GM12878 (cell line): ENCODE measurements around the gene FAM118A. TPM values are rescaled to one million over a fixed set of nuclear protein-coding genes. Genes with fewer than 3 reads are reported as not detected.

Source experiments
- ATAC-seq: fragments of 200-7000 bp; cut with Tn5 transposase; 3 replicates; pipeline ENCODE4 v1.9.1; 2020; ENCODE audit warnings: mild to moderate bottlenecking, moderate library complexity
- BruUV-seq: library from RNA; stranded (reverse); fragments of 400-500 nt; replicated peaks from 2 replicates; lab custom pipeline; 2021; lab: Mats Ljungman, UMichigan
- CTCF ChIA-PET: fragments of 300-600 bp; sonication (Branson Sonifier 250); formaldehyde crosslinking; extraction: SDS; loops from one replicate; lab custom pipeline; 2021; ENCODE audit warnings: inconsistent platforms; lab: Yijun Ruan, JAX
- POLR2A ChIA-PET: fragments of 350-600 bp; formaldehyde crosslinking; extraction: SDS; loops from one replicate; lab custom pipeline; 2021; ENCODE audit warnings: inconsistent platforms; lab: Charles Lee
- RAD21 ChIA-PET: fragments of 300-600 bp; sonication (Branson Sonifier 250); formaldehyde crosslinking; loops from one replicate; lab custom pipeline; 2023; ENCODE audit warnings: antibody characterized with exemption; ENCODE audit not compliant: unreplicated experiment; lab: Charles Lee
- SMC1A ChIA-PET: fragments of 300-600 bp; sonication (Branson Sonifier 250); formaldehyde crosslinking; loops from one replicate; lab custom pipeline; 2023; ENCODE audit not compliant: unreplicated experiment, uncharacterized antibody; lab: Charles Lee
- DNase-seq: peaks from one replicate; pipeline ENCODE4 v3.0.0-alpha.2; 2011; ENCODE audit warnings: low read depth, low spot score
- FAIRE-seq: peaks from 3 replicates; lab custom pipeline; 2011; peaks lifted over from hg19 to GRCh38; lab: Jason Lieb, UNC
- H2AFZ ChIP-seq: 2 replicates; pipeline ENCODE4 v1.6.0; 2011; ENCODE audit warnings: low read depth, low read length, control low read depth; ENCODE audit not compliant: control insufficient read depth
- H3K27ac ChIP-seq: 2 replicates; pipeline ENCODE4 v1.5.1; 2011; ENCODE audit warnings: control low read depth; ENCODE audit not compliant: control insufficient read depth, insufficient read depth
- H3K27me3 ChIP-seq, 2 experiments: replicated peaks in 1 of 2; 2 replicates each; pipeline versions ENCODE4 v1.6.0 to v1.6.1; 2011; ENCODE audit warnings: low read length in 1 of 2; ENCODE audit not compliant: control insufficient read depth in 2 of 2, insufficient read depth in 2 of 2
- H3K36me3 ChIP-seq, 2 experiments: 2 replicates each; pipeline ENCODE4 v1.5.1; 2011; ENCODE audit warnings: low read length in 1 of 2; ENCODE audit not compliant: control insufficient read depth in 2 of 2, insufficient read depth in 2 of 2
- H3K4me1 ChIP-seq: 2 replicates; pipeline ENCODE4 v1.6.1; 2011; ENCODE audit warnings: mild to moderate bottlenecking, low read length, moderate library complexity, mixed read lengths; ENCODE audit not compliant: control insufficient read depth, insufficient read depth
- H3K4me2 ChIP-seq: 2 replicates; pipeline ENCODE4 v1.6.0; 2011; ENCODE audit warnings: control low read depth; ENCODE audit not compliant: control insufficient read depth, insufficient read depth
- H3K4me3 ChIP-seq: fragments of 200-600 bp; sonication (generic); 2 replicates; pipeline ENCODE4 v1.5.1; 2016
- H3K79me2 ChIP-seq: 2 replicates; pipeline ENCODE4 v1.6.0; 2011; ENCODE audit warnings: low read length; ENCODE audit not compliant: control insufficient read depth, insufficient read depth
- H3K9ac ChIP-seq: 2 replicates; pipeline ENCODE4 v1.8.0; 2011; ENCODE audit warnings: low read length, control low read depth, mixed read lengths; ENCODE audit not compliant: control insufficient read depth, insufficient read depth
- H3K9me3 ChIP-seq: replicated peaks from 3 replicates; pipeline ENCODE4 v1.5.1; 2011; ENCODE audit warnings: mild to moderate bottlenecking, low read length; ENCODE audit not compliant: control insufficient read depth, insufficient read depth
- H4K20me1 ChIP-seq: 2 replicates; pipeline ENCODE4 v1.6.0; 2011; ENCODE audit not compliant: control insufficient read depth, insufficient read depth
- EP300 ChIP-seq, 2 experiments: fragments of 150-350 bp in 1 of 2; IDR thresholded peaks; 2 replicates each; pipeline ENCODE4 v1.6.1; 2011 to 2012; ENCODE audit warnings: low read depth in 2 of 2, low read length in 2 of 2, borderline replicate concordance in 1 of 2, improper control_type of control experiment in 1 of 2, inconsistent platforms in 1 of 2; ENCODE audit not compliant: control insufficient read depth in 1 of 2
- FOS ChIP-seq: IDR thresholded peaks from 3 replicates; pipeline ENCODE4 v1.6.1; 2011; ENCODE audit warnings: borderline replicate concordance; ENCODE audit not compliant: insufficient read length; ENCODE audit errors: extremely low read depth
- FOXK2 ChIP-seq: fragments of 450-650 bp; IDR thresholded peaks from 2 replicates; pipeline ENCODE4 v1.6.1; 2017; ENCODE audit warnings: mild to moderate bottlenecking, moderate library complexity
- HDGF ChIP-seq: fragments of 450-650 bp; IDR thresholded peaks from 2 replicates; pipeline ENCODE4 v1.6.1; 2016; ENCODE audit warnings: antibody characterized with exemption
- JUNB ChIP-seq: IDR thresholded peaks from 2 replicates; pipeline ENCODE4 v1.6.1; 2016; ENCODE audit warnings: antibody characterized with exemption, mild to moderate bottlenecking
- MTA3 ChIP-seq: IDR thresholded peaks from 2 replicates; pipeline ENCODE4 v1.6.1; 2012; ENCODE audit warnings: low read length, inconsistent platforms, borderline replicate concordance
- NFIC ChIP-seq: IDR thresholded peaks from 2 replicates; pipeline ENCODE4 v1.6.1; 2012; ENCODE audit warnings: low read depth, mild to moderate bottlenecking, inconsistent platforms, low read length, moderate library complexity
- SP1 ChIP-seq: IDR thresholded peaks from one replicate; pipeline ENCODE4 v1.6.1; 2011; ENCODE audit warnings: low read depth, low read length
- TBL1XR1 ChIP-seq: IDR thresholded peaks from 2 replicates; pipeline ENCODE4 v1.6.1; 2012; ENCODE audit warnings: low read depth, low read length, improper control_type of control experiment
- ZNF622 ChIP-seq: fragments of 450-650 bp; IDR thresholded peaks from 2 replicates; pipeline ENCODE4 v1.6.1; 2017; ENCODE audit warnings: mild to moderate bottlenecking, inconsistent platforms
- WGBS: methylation state at CpG from one replicate; pipeline ENCODE4 v1.1.6; 2016; ENCODE audit warnings: low lambda C conversion rate; ENCODE audit not compliant: insufficient replicate concordance, insufficient coverage; ENCODE audit errors: missing lambda C conversion rate; 5-methylcytosine and 5-hydroxymethylcytosine counted together
- in situ Hi-C: fragments of 300-500 bp; cut with MboI; formaldehyde crosslinking; loops from 9 replicates; pipeline ENCODE4 v1.14.3; 2018; ENCODE audit warnings: mixed read lengths
- intact Hi-C: fragments of 100-400 bp; cut with micrococcal nuclease; formaldehyde crosslinking; loops from one replicate; pipeline ENCODE4 v1.14.2; 2022; ENCODE audit not compliant: unreplicated experiment
- polyA plus RNA-seq, 11 experiments: library from polyadenylated mRNA; depleted of rRNA in 4 of 11; unstranded in 6 of 11; stranded (reverse) in 5 of 11; fragments of >200 nt; fragmentation: Nextera tagmentation in 4 of 11; fragmentation: Illumina TruSeq in 1 of 11; extraction: Ambion mirVana in 4 of 11; extraction: Trizol in 1 of 11; gene quantifications; 1 replicate in 1 of 11; 2 replicates in 10 of 11; pipeline versions ENCODE4 v1.2.1 to v1.2.3, GENCODE V29; 2011 to 2016; ENCODE audit warnings: inconsistent platforms in 2 of 11, missing spikeins in 2 of 11, low read depth in 1 of 11
- total RNA-seq, 4 experiments: library from RNA; depleted of rRNA in 3 of 4; stranded (reverse); fragments of >200 nt in 3 of 4; fragmentation: Illumina TruSeq in 1 of 4; extraction: Trizol in 1 of 4; gene quantifications; 2 replicates each; pipeline versions ENCODE4 v1.2.1 to v1.2.3, GENCODE V29; 2013 to 2021
- TF ChIP-seq, protein P1 (sequence below): fragments of 450-650 bp; IDR thresholded peaks from 2 replicates; pipeline ENCODE4 v1.6.1; 2016; ENCODE audit warnings: mild to moderate bottlenecking
- TF ChIP-seq, protein P2 (sequence below): fragments of 450-650 bp; IDR thresholded peaks from 2 replicates; pipeline ENCODE4 v1.6.1; 2017; ENCODE audit warnings: mild to moderate bottlenecking, moderate library complexity

FAM118A gene
- total and polyA plus RNA-seq, 10 of the 15 experiments (the other 5 are each of a cell fraction or from before 2014, with no cell fraction given): 17.4 to 332 (median 56.6) TPM

GRCh38 chr22:45273452-45274075 is 36.2 kb upstream of the FAM118A start:
- CTCF ChIA-PET: interaction anchor here (1.5 kb wide), 1 partner anchor 163 kb away, joined by 5 read pairs; no protein-coding TSS in a partner anchor
- intact Hi-C loops (no loop called here), in situ Hi-C loops (no loop called here)
- H3K27ac ChIP-seq: no peak overlapping the region
- no peaks in the 10 kb centered on the region for H4K20me1 ChIP-seq
- POLR2A ChIA-PET: no interaction called here
- H3K4me2 ChIP-seq: no peak overlapping the region
- no peak overlapping the region for H3K9ac ChIP-seq
- no peak for FAIRE-seq
- no peaks in the 10 kb centered on the region for H3K9me3 ChIP-seq
- no peak for DNase-seq
- H2AFZ ChIP-seq: no peak overlapping the region
- ATAC-seq: no peak
- no peak overlapping the region for H3K4me3 ChIP-seq
- SMC1A ChIA-PET: no interaction called here
- RAD21 ChIA-PET: no interaction called here
- TF ChIP-seq TBL1XR1 (no peak), MTA3 (no peak), FOXK2 (no peak), ZNF622 (no peak)
- peaks cover 8% of the 10 kb centered on the region for H3K4me1 ChIP-seq
- 45% methylated on average over 15 of the region's 15 CpGs for WGBS
- no peaks in the 10 kb centered on the region for H3K36me3 ChIP-seq
- peaks cover 3 to 4% of the 10 kb centered on the region in 2 experiments; a peak in 3 of 4 replicates for H3K27me3 ChIP-seq
- no TSS peak for BruUV-seq
- no peaks in the 10 kb centered on the region for H3K79me2 ChIP-seq

- Histone ChIP-seq H3K79me2 (no peaks in the 10 kb centered on the region), H3K27ac (no peak overlapping the region), H4K20me1 (no peaks in the 10 kb centered on the region), H3K4me2 (no peak overlapping the region), H3K27me3 (no peaks in the 10 kb centered on the region; a peak in 1 of 4 replicates), H3K36me3 (no peaks in the 10 kb centered on the region), H2AFZ (no peak overlapping the region), H3K4me3 (no peak overlapping the region), H3K9ac (no peak overlapping the region), H3K4me1 (peaks cover 8% of the 10 kb centered on the region; the same call in 1 of the 2 replicates), H3K9me3 (no peaks in the 10 kb centered on the region)
- DNase-seq (no peak), ATAC-seq (no peak), FAIRE-seq (no peak)
- 67% methylated on average over 12 of the region's 12 CpGs for WGBS
- ChIA-PET POLR2A (no interaction called here), CTCF (no interaction called here), SMC1A (no interaction called here), RAD21 (interaction anchor here (0.9 kb wide), 1 partner anchor 10 kb away, joined by 3 read pairs; no protein-coding TSS in a partner anchor)
- in situ Hi-C loops: no loop called here
- intact Hi-C loops: no loop called here
- no TSS peak for BruUV-seq
- TF ChIP-seq SP1: no peak
- TF ChIP-seq FOS: no peak
- no peak for TF ChIP-seq NFIC
- TF ChIP-seq JUNB: no peak
- no peak for TF ChIP-seq HDGF
- no peak for TF ChIP-seq EP300 (IDR thresholded peaks at IDR 0.05; ENCODE audit: borderline replicate concordance in 1 of 2, control insufficient read depth in 1 of 2, low read depth in 2 of 2, low read length in 2 of 2)
- TF ChIP-seq, protein P1, sequence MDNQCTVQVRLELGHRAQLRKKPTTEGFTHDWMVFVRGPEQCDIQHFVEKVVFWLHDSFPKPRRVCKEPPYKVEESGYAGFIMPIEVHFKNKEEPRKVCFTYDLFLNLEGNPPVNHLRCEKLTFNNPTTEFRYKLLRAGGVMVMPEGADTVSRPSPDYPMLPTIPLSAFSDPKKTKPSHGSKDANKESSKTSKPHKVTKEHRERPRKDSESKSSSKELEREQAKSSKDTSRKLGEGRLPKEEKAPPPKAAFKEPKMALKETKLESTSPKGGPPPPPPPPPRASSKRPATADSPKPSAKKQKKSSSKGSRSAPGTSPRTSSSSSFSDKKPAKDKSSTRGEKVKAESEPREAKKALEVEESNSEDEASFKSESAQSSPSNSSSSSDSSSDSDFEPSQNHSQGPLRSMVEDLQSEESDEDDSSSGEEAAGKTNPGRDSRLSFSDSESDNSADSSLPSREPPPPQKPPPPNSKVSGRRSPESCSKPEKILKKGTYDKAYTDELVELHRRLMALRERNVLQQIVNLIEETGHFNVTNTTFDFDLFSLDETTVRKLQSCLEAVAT: no peak
- TF ChIP-seq, protein P2, sequence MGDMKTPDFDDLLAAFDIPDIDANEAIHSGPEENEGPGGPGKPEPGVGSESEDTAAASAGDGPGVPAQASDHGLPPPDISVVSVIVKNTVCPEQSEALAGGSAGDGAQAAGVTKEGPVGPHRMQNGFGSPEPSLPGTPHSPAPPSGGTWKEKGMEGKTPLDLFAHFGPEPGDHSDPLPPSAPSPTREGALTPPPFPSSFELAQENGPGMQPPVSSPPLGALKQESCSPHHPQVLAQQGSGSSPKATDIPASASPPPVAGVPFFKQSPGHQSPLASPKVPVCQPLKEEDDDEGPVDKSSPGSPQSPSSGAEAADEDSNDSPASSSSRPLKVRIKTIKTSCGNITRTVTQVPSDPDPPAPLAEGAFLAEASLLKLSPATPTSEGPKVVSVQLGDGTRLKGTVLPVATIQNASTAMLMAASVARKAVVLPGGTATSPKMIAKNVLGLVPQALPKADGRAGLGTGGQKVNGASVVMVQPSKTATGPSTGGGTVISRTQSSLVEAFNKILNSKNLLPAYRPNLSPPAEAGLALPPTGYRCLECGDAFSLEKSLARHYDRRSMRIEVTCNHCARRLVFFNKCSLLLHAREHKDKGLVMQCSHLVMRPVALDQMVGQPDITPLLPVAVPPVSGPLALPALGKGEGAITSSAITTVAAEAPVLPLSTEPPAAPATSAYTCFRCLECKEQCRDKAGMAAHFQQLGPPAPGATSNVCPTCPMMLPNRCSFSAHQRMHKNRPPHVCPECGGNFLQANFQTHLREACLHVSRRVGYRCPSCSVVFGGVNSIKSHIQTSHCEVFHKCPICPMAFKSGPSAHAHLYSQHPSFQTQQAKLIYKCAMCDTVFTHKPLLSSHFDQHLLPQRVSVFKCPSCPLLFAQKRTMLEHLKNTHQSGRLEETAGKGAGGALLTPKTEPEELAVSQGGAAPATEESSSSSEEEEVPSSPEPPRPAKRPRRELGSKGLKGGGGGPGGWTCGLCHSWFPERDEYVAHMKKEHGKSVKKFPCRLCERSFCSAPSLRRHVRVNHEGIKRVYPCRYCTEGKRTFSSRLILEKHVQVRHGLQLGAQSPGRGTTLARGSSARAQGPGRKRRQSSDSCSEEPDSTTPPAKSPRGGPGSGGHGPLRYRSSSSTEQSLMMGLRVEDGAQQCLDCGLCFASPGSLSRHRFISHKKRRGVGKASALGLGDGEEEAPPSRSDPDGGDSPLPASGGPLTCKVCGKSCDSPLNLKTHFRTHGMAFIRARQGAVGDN: no peak
Measured at GRCh38 chr22:45276507-45277105, 33.1 kb upstream of the FAM118A start.
